Measurements from ENCODE around the gene EEF2K.

GRCh38 chr16:22324787-22325597 lies 118.9 kb downstream of the EEF2K start:
- TF ChIP-seq POLR2A (IDR thresholded peaks at IDR 0.05; ENCODE audit: borderline replicate concordance, extremely low read depth, insufficient read depth, insufficient read length) (no peak), TCF7L2 (IDR thresholded peaks at IDR 0.05; ENCODE audit: borderline replicate concordance, extremely low read depth, insufficient read depth, insufficient read length) (no peak), SIN3A (IDR thresholded peaks at IDR 0.05; ENCODE audit: low read depth) (no peak), CEBPB (IDR thresholded peaks at IDR 0.05; ENCODE audit: low read depth) (no peak), POLR2AphosphoS5 (IDR thresholded peaks at IDR 0.05; ENCODE audit: low read depth, low read length) (no peak), ELF1 (IDR thresholded peaks at IDR 0.05; ENCODE audit: borderline replicate concordance, low read depth) (no peak), EZH2 (IDR thresholded peaks at IDR 0.05) (no peak)
- TF ChIP-seq, protein P1, sequence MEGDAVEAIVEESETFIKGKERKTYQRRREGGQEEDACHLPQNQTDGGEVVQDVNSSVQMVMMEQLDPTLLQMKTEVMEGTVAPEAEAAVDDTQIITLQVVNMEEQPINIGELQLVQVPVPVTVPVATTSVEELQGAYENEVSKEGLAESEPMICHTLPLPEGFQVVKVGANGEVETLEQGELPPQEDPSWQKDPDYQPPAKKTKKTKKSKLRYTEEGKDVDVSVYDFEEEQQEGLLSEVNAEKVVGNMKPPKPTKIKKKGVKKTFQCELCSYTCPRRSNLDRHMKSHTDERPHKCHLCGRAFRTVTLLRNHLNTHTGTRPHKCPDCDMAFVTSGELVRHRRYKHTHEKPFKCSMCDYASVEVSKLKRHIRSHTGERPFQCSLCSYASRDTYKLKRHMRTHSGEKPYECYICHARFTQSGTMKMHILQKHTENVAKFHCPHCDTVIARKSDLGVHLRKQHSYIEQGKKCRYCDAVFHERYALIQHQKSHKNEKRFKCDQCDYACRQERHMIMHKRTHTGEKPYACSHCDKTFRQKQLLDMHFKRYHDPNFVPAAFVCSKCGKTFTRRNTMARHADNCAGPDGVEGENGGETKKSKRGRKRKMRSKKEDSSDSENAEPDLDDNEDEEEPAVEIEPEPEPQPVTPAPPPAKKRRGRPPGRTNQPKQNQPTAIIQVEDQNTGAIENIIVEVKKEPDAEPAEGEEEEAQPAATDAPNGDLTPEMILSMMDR (IDR thresholded peaks at IDR 0.05 in 2 of 3, conservative IDR thresholded peaks at IDR 0.05 in 1 of 3; ENCODE audit: borderline replicate concordance in 1 of 3, insufficient read depth in 1 of 3, low read depth in 2 of 3, low read length in 2 of 3), result no peak
- TF ChIP-seq, protein P2, sequence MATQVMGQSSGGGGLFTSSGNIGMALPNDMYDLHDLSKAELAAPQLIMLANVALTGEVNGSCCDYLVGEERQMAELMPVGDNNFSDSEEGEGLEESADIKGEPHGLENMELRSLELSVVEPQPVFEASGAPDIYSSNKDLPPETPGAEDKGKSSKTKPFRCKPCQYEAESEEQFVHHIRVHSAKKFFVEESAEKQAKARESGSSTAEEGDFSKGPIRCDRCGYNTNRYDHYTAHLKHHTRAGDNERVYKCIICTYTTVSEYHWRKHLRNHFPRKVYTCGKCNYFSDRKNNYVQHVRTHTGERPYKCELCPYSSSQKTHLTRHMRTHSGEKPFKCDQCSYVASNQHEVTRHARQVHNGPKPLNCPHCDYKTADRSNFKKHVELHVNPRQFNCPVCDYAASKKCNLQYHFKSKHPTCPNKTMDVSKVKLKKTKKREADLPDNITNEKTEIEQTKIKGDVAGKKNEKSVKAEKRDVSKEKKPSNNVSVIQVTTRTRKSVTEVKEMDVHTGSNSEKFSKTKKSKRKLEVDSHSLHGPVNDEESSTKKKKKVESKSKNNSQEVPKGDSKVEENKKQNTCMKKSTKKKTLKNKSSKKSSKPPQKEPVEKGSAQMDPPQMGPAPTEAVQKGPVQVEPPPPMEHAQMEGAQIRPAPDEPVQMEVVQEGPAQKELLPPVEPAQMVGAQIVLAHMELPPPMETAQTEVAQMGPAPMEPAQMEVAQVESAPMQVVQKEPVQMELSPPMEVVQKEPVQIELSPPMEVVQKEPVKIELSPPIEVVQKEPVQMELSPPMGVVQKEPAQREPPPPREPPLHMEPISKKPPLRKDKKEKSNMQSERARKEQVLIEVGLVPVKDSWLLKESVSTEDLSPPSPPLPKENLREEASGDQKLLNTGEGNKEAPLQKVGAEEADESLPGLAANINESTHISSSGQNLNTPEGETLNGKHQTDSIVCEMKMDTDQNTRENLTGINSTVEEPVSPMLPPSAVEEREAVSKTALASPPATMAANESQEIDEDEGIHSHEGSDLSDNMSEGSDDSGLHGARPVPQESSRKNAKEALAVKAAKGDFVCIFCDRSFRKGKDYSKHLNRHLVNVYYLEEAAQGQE (IDR thresholded peaks at IDR 0.05; ENCODE audit: low read depth), result no peak
